T1000 (cell line): ENCODE results near the gene SUMF1.

ENCODE experiments used
- DNase-seq: peaks from one replicate; lab custom pipeline; 2025; ENCODE audit warnings: mixed read lengths; lab: John Stamatoyannopoulos, UW

Gene SUMF1

DNA sequence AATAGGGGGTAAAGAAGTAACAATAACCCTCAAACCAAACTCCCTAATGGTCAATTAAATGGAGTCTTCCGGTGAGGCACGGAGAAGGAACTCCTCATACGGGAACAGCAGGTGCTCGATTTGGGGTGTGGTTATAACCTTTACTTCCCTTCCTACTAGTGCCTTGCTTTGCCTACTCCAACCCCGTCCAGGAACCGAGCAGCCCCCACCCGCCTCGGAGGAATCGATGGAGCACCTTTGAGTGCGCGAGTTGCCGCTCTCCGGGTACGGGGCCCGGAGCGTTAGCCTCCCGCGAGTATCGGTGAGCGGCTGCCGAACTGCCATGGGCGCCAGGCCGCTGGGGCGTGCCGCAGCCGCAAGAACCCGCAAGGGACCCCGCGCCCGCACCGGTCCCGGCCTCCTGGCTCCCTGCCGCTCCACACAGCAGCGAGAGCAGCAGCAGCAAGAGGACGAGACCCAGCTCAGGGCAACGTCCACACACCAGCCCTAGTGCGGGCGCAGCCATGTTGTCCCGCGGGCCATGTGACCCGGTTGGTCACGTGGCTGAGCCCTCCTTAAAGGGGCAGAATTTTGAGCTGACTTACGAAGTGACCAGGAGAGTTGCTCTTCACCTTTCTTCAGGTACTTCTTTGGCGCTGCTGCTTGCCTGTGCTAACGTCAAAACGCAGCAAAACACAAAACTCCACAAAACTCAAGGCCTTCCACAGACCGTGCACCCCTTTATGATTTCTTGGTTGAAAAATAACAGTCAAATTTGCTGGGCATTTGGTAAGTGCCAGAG lies at the start of gene SUMF1:
TSS of gene SUMF1 (minus strand) at position 529 of the 781 bp plus-strand sequence. CDS start at position 505, 24 bp downstream.
- DNase-seq = peak; percentile 67

DNA sequence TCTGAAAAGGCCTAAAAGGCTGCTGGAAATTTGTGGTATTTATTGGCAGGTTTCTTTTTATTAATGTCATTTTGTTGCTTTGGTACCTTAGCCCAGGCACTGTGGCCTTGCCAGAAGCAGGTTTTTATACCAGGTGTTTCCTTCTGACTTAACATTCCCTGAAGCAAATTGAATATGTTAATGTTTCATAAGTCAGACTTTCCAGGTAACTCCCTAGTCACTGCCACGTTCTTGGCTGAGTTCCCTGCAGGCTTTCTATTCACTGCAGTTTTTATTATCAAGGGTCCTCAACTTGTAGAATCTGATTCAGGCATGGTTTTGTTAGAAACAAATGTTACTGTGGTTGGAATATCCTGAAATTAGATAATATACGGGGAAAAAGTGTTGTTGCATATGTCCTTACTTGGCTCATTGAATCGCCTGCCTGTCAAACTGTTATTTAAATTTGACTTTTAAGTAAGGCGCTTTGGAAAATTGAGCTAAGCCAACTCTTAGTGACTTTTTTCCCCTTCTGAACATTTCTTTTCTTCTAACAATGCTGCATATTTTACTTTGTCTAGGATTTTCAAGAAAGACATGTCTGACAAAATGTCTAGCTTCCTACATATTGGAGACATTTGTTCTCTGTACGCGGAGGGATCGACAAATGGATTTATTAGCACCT lies 49.0 kb upstream of the SUMF1 start:
- no peak for DNase-seq

DNA sequence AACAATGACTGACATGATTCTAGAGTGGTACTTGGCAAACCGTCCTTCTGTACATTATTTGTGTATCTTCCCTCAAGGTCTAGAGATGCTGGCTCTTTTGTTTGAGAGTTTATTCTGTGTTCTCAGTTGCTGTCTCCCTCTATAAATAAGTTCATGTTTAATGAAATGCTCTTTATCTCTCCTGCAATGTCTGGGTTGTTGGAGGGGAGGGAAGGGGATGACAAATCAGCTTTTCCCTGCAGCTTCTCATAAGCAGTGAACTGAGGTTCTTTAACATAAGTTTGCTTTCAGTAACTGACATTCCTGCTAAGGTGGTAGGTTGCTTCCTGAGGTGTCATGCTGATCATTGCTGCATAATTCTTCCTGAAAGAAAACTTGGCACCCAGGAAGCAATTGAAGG lies 47.8 kb upstream of the SUMF1 start:
- no peak for DNase-seq

DNA sequence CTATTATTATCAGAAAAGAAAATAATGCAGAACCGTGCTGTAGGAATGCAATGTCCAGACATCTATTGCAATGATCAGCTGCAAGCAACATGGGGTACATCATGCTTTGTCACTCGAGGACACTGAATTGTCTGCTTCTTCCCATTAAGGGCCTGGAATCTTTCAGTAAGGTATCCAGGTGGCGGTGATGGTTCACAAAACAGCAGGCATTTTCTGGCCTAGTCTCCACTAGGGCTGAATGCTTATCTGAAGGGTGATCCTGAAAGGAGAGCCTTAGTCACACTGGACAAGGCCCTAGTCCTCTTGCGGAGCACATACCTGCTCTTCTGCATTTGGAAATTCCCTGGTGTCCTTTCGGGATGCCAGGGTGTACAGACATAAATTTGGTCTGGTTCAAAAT lies 47.3 kb upstream of the SUMF1 start:
- DNase-seq = no peak

DNA sequence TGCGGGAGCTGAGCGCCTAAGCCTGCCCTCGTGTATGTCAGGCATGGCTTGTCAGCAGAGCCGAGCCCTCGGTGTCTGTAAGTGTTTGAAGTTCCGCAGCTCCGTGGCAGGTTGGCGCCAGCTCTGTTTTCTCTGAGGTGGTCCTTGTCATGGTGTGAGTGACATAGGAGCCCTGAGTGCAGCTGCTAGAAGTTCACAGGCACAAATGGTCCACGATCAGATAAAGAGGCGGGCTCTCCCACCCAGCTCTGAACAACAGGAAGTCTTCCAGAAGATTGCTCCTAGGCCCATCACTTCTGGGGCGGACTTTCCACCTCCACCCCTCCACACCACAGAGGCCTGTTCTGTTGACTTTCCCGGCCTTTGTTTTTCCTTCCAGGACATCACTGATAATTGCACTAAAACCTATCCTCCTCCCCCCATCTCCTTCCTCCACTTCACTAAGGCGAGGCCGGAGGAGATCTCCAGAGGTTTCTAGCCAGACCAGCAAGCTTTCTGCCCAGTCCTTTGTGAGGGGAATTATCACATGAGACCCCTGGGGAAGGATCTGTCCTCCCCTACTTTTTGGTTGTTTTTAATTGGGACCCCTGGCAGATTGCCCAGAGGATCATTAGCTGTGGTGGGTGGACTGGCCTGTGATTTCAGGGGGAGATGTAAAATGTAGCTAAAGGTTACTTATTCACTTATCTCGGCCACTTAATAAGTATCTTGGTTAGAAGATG lies 46.0 kb upstream of the SUMF1 start:
- DNase-seq = no peak

DNA sequence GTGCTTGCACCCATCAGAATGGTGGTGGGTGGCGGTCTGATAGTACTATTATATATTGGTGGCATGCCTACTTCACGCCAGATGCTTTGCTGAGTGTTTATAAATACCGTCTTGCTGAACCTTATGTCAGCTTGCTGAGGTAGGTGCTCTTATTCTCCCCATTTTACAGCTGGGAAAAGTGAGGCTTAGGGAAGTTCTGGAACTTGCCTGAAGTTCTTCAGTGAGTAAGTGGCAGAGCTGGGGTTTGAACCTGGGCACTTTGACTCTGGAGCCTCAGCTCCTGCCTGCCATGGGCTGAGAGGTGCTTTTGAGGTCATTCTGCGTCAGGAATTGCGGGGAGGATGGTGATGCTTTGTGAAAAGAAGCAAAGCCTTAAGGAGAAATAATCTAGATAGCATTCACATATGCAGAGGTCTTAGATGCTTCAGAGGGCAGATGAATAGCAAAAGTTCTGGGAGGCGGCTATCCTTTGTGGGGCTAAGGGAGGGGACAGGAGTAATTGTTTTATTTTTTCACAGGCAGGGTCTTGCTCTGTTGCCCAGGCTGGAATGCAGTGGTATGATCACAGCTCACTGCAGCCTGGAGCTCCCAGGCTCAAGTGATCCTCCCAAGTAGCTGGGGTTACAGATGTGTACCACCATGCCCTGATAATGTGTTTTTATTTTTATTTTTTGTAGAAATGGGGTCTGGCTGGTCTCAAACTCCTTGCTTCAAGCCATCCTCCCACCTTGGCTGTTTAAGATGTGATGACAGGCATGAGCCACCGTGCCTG lies 44.6 kb upstream of the SUMF1 start:
- no peak for DNase-seq

DNA sequence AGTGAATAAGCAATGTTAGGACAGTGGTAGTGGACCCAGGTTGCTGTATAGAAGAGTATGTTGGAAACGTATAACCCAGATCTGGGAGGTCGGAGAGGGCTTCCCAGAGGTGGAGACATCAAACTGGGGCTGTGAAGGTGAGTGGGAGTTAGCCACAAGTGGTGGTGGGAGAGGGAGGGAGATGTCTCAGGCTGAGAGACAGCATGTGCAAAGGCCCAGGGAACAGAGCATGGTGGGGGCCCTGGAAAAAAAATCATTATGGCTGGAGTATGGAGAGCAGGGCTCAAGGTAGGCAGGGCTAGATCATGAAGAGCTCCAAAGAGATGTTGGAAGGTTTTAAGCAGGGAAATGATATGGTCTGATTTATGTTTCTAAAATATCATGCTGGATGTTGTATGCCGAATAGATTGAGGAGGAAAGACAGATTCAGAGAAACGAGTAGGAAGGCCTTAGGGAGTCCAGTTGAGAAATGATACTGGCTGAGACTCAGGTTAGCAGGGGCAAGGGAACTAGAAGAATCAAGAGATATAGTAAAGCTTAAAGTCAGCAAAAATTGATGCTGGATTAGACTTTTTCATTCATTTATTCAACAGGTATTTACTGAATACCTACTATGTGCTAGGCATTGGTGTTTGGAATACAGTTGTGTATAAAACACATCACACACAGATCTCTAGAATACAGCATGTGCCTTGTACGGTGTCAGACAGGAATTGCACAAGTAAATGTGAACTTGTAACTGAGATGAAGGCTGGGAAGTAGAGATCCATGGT lies 43.1 kb upstream of the SUMF1 start:
- no peak for DNase-seq

DNA sequence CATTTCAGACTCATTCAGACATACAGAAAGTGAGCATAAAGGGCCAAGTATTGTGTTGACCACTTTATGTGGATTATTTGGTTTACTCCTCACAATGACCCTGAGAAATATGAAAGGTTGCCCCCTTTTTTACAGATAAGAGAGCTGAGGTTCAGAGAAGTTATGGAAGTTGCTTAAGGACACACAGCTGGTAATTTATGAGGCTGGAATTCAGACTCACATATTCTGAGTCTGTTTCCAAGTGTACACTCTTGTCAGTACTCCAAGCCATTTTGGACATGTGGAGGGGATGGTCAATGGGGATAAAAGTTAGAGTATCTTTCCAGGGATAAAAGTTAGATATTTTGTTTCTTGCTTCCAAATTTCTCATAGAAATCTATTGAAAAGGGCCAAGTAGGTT lies 42.0 kb upstream of the SUMF1 start:
- no peak for DNase-seq

DNA sequence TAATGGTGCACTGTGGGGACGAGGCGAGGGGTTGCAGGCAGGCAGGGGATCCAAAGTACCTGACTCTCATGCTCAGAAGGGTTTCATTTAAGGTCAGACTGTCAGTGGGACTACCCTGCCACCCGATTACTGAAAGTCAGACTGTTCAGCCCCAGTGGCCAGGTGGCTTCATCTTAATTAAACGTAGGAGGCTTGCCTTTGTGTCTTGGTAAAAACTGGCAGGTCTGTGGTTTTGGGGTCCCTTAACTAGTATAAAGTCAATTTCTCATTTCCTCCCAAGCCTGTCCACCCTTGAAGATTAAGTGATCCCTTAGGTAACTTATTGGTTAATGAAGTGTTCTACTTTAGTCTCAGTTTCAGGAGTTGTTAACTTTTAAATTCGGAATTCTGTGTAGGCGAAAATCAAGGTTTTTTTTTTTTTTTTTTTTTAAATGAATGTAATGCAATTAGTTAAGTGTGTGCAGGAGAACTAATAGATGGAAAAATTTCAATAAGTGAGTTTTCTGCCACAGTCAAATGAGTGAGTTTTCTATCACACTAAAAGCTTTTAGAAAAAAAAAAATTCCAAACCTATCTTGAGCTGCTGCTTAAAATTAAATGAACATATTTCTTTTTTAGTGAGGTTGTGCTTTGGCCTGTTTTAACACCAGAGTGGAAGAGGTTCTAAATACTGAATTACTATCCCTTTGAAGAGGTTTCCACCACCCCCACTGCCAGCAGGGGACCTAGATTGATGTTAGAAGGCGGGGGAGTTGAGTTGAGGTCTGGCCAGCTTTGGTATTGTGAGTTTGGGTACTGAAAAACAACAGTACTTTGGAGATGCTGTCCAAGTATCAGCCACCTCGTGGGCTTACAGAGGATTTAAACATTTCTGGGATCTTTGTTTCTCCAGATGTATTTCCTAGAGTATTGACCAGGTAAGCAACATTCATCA lies 41.2 kb upstream of the SUMF1 start:
- DNase-seq = no peak

DNA sequence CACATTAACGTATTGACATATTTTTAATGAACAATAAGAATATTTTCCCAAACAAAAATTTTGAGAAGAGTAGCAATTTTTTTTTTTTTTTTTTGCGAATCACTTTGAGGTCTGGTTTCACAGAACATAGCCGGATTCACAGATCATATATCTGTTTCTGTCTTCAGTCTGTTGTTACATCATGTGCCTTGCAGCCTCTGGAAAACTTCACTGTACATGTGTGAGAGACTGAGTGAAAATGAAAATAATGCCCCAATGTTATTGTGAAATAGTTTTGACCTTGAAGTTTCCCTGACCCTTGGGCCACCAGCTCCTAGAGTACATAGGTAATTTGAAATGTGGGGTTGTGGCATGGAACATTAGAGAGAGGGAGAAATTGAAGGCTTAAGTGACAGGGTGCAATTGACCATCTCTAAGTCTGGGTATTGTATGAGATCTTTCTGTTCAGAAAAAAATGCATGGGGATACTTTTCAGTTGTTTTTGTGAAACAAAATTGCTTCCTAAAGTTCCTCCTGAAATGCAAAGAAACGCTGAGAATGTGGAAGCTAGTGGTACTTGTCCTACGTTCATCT lies 40.0 kb upstream of the SUMF1 start:
- no peak for DNase-seq

DNA sequence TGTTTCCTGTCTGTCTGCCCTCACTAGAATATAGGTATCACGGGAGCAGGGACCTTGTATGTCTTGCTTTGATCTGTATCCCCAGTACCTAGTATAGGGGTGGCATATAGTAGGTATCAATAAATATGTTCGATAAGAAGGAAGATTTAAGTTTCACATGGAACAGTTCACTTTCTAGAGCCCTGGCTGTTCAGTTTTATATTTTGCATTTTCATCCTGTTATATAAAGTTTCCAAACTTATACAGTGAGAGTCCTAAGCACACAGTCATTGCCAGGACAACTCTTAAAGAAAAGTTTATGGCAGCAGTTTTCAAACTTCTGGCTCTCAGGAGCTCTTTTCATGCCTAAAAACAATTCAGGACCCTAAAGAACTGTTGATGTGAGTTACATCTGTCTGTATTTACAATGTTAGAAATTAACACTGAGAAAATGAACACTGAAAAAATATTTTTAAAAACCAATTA lies 39.5 kb upstream of the SUMF1 start:
- DNase-seq = no peak

DNA sequence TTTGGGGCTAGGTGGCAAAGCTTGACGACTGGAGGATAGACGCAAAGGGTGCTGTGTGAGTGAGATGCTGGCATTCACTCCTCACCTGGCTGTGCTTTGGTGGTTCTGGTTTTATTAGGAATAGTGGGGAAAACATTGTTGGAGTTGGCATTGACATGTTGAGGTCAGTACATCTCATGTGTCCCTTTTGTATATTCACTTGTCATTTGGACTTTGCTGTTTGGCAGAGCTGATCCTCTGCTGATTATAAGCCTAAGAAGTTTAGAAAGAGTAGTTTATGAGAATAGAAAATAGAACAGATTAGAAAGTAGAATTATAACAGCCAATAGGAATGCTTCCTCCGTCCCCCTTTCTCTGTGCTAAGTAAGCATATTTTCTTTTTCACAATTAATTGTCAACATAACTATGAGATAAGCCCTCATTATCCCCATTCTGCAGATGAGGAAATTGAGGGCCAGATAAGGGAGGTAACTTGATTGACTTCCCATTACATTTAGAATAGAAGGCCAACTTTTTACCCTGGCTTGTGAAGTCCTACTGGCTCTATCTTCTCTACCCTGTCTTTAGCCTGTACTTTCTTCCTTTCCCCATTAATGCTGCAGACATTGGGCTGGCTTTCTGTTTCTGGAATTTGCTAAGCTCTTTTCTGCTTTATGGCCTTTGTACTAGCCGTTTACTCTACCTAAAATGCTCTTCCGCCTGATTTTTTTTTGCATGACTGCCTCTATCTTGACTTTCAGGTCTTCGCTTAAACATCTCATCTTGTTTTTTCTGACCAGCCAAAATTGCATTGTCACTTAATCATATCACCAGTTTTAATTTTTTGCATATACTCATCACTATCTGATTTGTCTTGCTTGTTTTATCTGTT lies 38.9 kb upstream of the SUMF1 start:
- no peak for DNase-seq

DNA sequence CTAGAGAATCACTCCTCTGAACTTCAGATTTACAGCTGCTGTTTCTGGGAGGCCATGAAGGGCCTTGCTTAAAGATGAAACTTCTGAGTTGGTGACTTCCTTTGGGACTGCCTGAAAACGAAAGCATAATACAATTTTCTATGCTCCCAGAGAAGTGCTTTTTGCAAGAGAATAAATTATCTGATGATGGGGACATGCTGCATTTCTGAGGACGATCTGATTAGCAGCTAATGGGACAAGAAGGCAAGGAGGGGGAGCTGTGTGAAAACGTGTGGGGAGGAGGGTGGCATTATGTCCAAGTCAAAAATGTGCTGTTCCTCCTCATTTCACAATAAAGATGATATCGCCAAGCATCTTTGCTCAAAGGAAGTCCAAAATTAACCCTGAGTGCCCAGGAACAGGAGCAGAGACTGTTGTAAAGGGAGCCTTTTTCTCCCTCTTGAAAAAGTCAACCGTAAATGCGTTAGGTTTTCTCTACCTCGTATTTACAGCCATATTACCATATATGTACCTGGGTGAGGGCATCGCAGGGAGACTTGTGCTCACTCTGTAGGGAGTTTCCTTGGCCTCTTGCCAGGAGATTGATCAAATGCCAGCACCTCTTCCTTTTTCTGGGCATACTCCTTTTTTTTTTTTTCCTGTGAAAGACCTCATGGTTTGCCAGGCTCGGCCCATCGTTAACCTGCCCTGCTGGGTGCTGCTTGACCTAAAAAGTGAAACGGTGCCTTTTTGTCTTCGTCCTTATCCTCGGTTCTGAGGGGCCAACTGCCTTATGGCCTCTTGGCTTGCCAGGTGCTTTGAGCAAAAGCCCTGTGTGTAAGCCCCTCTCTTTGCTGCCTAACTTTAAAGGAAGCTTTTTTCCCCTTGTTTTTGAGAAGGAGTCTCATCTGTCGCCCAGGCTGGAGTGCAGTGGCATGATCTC lies 37.5 kb upstream of the SUMF1 start:
- DNase-seq = no peak

DNA sequence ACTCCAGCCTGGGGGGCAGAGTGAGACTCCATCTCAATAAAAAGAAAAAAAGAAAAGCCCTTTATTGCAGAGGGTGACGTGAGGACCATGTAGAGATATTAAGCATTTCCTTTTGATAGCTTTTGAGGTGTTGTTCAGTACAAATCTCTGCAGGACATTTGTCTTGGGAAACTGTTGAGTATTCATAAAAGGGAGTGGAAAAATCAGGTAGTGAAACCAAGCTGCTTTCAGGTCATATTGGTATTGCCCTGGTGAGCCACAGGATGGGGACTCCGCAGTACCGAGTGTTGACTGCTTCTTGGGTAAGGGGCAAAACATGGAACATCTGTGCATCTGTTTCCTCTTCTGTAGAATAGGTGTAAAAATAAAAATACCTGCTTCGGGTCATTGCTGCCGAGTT lies 36.0 kb upstream of the SUMF1 start:
- DNase-seq = no peak

DNA sequence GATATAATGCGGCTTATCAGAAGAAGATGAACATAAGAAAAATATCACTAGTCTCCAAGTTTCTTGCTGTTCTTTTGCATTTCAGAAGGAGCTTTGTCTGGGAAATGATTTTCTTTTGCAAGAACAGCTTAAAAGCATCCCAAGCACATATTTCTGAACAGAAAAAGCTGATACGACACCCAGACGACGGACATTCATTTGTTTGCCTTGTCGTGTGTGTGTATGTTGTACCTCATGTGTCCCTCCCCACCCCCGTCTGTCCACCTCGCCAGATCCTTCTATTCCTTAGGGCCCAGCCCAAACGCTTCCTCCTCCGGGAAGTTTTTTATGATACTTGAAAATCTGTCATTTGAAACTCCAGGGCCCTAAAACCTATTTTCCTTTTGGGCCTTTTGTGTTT lies 34.9 kb upstream of the SUMF1 start:
- no peak for DNase-seq

DNA sequence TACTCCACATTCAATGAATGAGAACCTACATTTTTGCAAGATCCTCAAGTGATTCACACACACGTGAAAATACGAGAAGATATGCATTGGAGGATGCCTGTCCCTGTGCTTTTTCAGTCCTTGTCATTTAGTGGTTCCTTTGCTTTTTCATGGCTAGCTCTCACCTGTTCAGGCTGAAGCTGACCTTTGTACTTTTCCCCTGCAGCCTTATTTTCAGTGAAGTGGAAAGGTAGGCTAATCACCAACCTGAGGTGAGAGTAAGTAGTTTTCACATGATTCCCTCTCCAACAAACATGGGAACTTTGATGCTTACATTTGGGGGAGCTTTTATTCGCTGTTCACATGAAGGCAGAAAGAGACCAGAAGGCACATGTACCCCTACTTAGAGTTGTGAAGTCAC lies 34.4 kb upstream of the SUMF1 start:
- no peak for DNase-seq

DNA sequence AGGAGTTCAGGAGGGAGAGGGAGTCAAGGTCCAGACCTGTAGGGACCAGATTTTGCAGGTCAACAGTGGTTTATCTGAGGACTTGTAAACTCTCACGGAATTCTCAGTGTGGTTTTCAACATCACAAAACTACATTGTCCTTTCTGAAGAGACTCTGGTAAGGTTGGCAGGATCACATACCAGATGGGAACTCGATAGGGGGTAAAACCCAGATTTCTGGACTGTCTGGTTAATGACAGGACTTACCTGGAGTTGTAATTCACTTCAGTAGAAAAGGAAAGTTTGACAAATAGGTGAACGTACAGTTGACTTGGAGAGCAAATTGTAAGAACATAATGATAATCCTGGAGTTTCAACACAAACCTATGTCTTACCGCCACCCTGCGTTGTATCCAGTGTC lies 31.4 kb upstream of the SUMF1 start:
- DNase-seq = no peak

DNA sequence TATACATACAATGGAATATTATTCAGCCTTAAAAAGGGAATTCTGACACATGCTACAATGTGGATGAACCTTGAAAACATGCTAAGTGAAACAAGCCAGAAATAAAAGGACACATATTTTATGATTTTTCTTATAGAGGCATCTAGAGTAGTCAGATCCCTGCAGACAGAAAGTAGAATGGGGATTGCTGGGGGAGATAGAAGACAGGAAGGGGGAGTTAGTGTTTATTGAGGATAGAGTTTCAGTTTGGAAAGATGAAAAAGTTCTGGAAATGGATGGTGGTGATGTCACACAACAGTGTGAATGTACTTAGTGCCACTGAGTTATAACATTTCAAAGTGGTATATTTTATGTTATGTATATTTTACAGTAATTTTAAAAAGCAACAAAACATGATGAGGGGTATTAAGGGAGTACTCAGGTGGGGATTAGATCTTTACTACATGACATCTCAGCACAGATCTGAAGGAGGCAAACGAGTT lies 30.8 kb upstream of the SUMF1 start:
- DNase-seq = no peak
